ENCODE results near the gene WIZ. TPM values are rescaled to one million over a fixed set of nuclear protein-coding genes. Genes with fewer than 3 reads are reported as not detected.

WIZ gene
- polyA plus RNA-seq, 1 donor (not counting 4 experiments of a cell fraction or from before 2014, with no cell fraction given) = 5.1 TPM

DNA sequence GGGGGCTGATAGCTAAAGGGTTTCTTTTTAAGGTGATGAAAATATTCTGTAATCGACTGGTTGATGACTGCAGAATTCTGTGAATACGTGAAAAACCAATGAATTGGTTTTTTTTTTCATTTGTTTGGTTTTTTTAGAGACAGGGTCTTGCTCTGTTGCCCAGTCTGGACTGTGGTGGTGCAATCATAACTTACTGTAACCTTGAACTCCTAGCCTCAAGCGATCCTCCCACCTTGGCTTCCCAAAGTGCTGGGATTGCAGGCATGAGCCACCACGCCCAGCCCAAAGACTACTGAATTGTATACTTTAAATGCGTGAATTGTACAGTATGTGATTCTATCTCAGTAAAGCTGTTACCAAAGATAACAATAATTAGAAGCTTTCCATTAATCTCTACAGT, 55.3 kb downstream of the WIZ start:
- no peak overlapping the region for H3K4me3 ChIP-seq (ENCODE audit: control insufficient read depth in 2 of 3, extremely low read depth in 1 of 3, insufficient read depth in 2 of 3, low read depth in 1 of 3, low read length in 3 of 3)
- no peaks in the 10 kb centered on the region for H3K27me3 ChIP-seq (ENCODE audit: control insufficient read depth, extremely low read depth, insufficient read depth, low read length)
- no peaks in the 10 kb centered on the region for H3K9me3 ChIP-seq (ENCODE audit: control insufficient read depth, low read depth, low read length)
- TF ChIP-seq, protein P1, sequence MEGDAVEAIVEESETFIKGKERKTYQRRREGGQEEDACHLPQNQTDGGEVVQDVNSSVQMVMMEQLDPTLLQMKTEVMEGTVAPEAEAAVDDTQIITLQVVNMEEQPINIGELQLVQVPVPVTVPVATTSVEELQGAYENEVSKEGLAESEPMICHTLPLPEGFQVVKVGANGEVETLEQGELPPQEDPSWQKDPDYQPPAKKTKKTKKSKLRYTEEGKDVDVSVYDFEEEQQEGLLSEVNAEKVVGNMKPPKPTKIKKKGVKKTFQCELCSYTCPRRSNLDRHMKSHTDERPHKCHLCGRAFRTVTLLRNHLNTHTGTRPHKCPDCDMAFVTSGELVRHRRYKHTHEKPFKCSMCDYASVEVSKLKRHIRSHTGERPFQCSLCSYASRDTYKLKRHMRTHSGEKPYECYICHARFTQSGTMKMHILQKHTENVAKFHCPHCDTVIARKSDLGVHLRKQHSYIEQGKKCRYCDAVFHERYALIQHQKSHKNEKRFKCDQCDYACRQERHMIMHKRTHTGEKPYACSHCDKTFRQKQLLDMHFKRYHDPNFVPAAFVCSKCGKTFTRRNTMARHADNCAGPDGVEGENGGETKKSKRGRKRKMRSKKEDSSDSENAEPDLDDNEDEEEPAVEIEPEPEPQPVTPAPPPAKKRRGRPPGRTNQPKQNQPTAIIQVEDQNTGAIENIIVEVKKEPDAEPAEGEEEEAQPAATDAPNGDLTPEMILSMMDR (optimal IDR thresholded peaks at IDR 0.05 in 1 of 3, IDR thresholded peaks at IDR 0.05 in 1 of 3, conservative IDR thresholded peaks at IDR 0.05 in 1 of 3; ENCODE audit: extremely low read depth in 1 of 3, insufficient read depth in 2 of 3, low read length in 3 of 3) = no peak
- TF ChIP-seq EZH2 (IDR thresholded peaks at IDR 0.05; ENCODE audit: low read length) = no peak
- H4K20me1 ChIP-seq (ENCODE audit: control insufficient read depth, extremely low read depth, insufficient read depth, low read length) = no peaks in the 10 kb centered on the region
- no peaks in the 10 kb centered on the region for H3K4me1 ChIP-seq (ENCODE audit: control insufficient read depth, extremely low read depth, insufficient read depth, low read length)
- FAIRE-seq = no peak
- DNase-seq (ENCODE audit: low read depth, low spot score) = no peak
- H3K9me1 ChIP-seq (ENCODE audit: control insufficient read depth, extremely low read depth, insufficient read depth, low read length) = no peaks in the 10 kb centered on the region
- H2AFZ ChIP-seq (ENCODE audit: control insufficient read depth, low read length) = no peak overlapping the region
- H3K79me2 ChIP-seq (ENCODE audit: control insufficient read depth, insufficient read depth, low read length) = peaks cover 20% of the 10 kb centered on the region
- H3K27ac ChIP-seq (ENCODE audit: control insufficient read depth, insufficient read depth, low read length) = no peak overlapping the region
- dilution Hi-C loops (cut with MboI; ENCODE audit: extremely low pct_ligation_motif_present, low sequenced_read_pairs) = no loop called here
- no peak overlapping the region for H3K4me2 ChIP-seq (ENCODE audit: control insufficient read depth, extremely low read depth, insufficient read depth, low read depth, low read length)
- H3K9ac ChIP-seq (ENCODE audit: control insufficient read depth, extremely low read depth, insufficient read depth, low read length) = no peak overlapping the region
- H3K36me3 ChIP-seq (ENCODE audit: control insufficient read depth in 2 of 2, extremely low read depth in 1 of 2, insufficient read depth in 2 of 2, low read length in 2 of 2) = peaks cover 28 to 34% of the 10 kb centered on the region in 2 experiments

DNA sequence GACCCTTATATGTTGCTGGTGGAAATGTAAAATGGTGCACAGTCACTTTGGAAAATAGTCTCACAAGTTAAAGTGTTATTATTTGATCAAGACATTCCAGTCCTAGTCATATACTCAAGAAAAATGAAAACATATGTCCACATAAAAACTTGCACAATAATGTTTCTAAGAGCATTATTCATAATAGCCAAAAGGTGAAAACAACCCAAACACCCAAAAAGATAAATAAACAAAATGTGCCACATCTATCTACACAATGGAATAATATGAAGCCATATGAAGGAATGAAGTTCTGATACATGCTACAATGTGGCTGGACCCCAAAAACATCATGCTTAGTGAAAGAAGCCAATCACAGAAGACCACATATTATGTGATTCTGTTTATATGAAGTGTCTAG, 55.8 kb downstream of the WIZ start:
- no peak overlapping the region for H3K4me2 ChIP-seq (ENCODE audit: control insufficient read depth, extremely low read depth, insufficient read depth, low read depth, low read length)
- H3K36me3 ChIP-seq (ENCODE audit: control insufficient read depth in 2 of 2, extremely low read depth in 1 of 2, insufficient read depth in 2 of 2, low read length in 2 of 2) = peaks cover 25 to 30% of the 10 kb centered on the region in 2 experiments
- H3K79me2 ChIP-seq (ENCODE audit: control insufficient read depth, insufficient read depth, low read length) = peaks cover 20% of the 10 kb centered on the region
- FAIRE-seq (no peak), DNase-seq (ENCODE audit: low read depth, low spot score) (no peak)
- no peaks in the 10 kb centered on the region for H3K9me3 ChIP-seq (ENCODE audit: control insufficient read depth, low read depth, low read length)
- no peaks in the 10 kb centered on the region for H4K20me1 ChIP-seq (ENCODE audit: control insufficient read depth, extremely low read depth, insufficient read depth, low read length)
- dilution Hi-C loops (cut with MboI; ENCODE audit: extremely low pct_ligation_motif_present, low sequenced_read_pairs) = no loop called here
- H3K9me1 ChIP-seq (ENCODE audit: control insufficient read depth, extremely low read depth, insufficient read depth, low read length) = no peaks in the 10 kb centered on the region
- no peak overlapping the region for H2AFZ ChIP-seq (ENCODE audit: control insufficient read depth, low read length)
- H3K27me3 ChIP-seq (ENCODE audit: control insufficient read depth, extremely low read depth, insufficient read depth, low read length) = no peaks in the 10 kb centered on the region
- TF ChIP-seq EZH2 (IDR thresholded peaks at IDR 0.05; ENCODE audit: low read length) = no peak
- TF ChIP-seq, protein P1 (optimal IDR thresholded peaks at IDR 0.05 in 1 of 3, IDR thresholded peaks at IDR 0.05 in 1 of 3, conservative IDR thresholded peaks at IDR 0.05 in 1 of 3; ENCODE audit: extremely low read depth in 1 of 3, insufficient read depth in 2 of 3, low read length in 3 of 3) = no peak
- no peaks in the 10 kb centered on the region for H3K4me1 ChIP-seq (ENCODE audit: control insufficient read depth, extremely low read depth, insufficient read depth, low read length)
- H3K9ac ChIP-seq (ENCODE audit: control insufficient read depth, extremely low read depth, insufficient read depth, low read length) = no peak overlapping the region
- no peak overlapping the region for H3K4me3 ChIP-seq (ENCODE audit: control insufficient read depth in 2 of 3, extremely low read depth in 1 of 3, insufficient read depth in 2 of 3, low read depth in 1 of 3, low read length in 3 of 3)
- no peak overlapping the region for H3K27ac ChIP-seq (ENCODE audit: control insufficient read depth, insufficient read depth, low read length)
